NT2/D1 (cell line): ENCODE results near the gene SIK2.

Experiments
- YY1 ChIP-seq: IDR thresholded peaks from 2 replicates; pipeline ENCODE4 v1.6.1; 2011; ENCODE audit not compliant: insufficient read length, insufficient read depth
- ZNF274 ChIP-seq: IDR thresholded peaks from 2 replicates; pipeline ENCODE4 v1.6.1; 2011; ENCODE audit warnings: mild to moderate bottlenecking, low read depth, low read length

GRCh38 chr11:111698852-111699559 is 96.8 kb downstream of the SIK2 start:
- TF ChIP-seq ZNF274 = no peak
- TF ChIP-seq YY1 = no peak
